K562 (cell line): ENCODE results near the gene SETDB1. TPM values are rescaled to one million over a fixed set of nuclear protein-coding genes. Genes with fewer than 3 reads are reported as not detected.
A peak's percentile ranks its signal among the peaks of the same experiment; 100 is the strongest.

Source experiments
- MLLT1 ChIP-seq, 2 experiments: fragments of 450-650 bp; IDR thresholded peaks; 2 replicates each; pipeline ENCODE4 v1.6.1; 2016
- PCBP2 ChIP-seq: fragments of 200-400 bp; formaldehyde crosslinking; IDR thresholded peaks from 2 replicates; pipeline ENCODE4 v1.6.1; 2018; ENCODE audit warnings: low read length, low read depth, mild to moderate bottlenecking, moderate library complexity; ENCODE audit not compliant: poor library complexity, severe bottlenecking
- ZNF639 ChIP-seq, 2 experiments: fragments of 200-800 bp in 1 of 2; sonication (Bioruptor generic) in 1 of 2; sonication (generic) in 1 of 2; formaldehyde crosslinking in 1 of 2; IDR thresholded peaks in 1 of 2; conservative IDR thresholded peaks in 1 of 2; 2 replicates each; pipeline versions ENCODE4 v1.5.0 to v1.6.1; 2016 to 2020; ENCODE audit warnings: missing compliant biosample characterization in 1 of 2, missing genetic modification characterization in 1 of 2, missing genetic modification reagents in 1 of 2
- polyA plus RNA-seq, 8 experiments: library from polyadenylated mRNA; depleted of rRNA in 4 of 8; stranded (reverse) in 5 of 8; unstranded in 3 of 8; fragments of >200 nt; fragmentation: Nextera tagmentation in 2 of 8; fragmentation: Illumina TruSeq in 1 of 8; extraction: Ambion mirVana in 2 of 8; extraction: Trizol in 1 of 8; gene quantifications; 2 replicates each; pipeline versions ENCODE4 v1.2.1 to v1.2.3, GENCODE V29; 2011 to 2014; ENCODE audit warnings: inconsistent platforms in 1 of 8, missing spikeins in 1 of 8
- total RNA-seq, 7 experiments: library from RNA; depleted of rRNA in 6 of 7; stranded (reverse); fragments of >200 nt in 6 of 7; fragmentation: Illumina TruSeq in 2 of 7; extraction: Trizol in 2 of 7; gene quantifications; 2 replicates each; pipeline versions ENCODE4 v1.2.1 to v1.2.3, GENCODE V29; 2011 to 2021; ENCODE audit warnings: low replicate concordance in 1 of 7
- TF ChIP-seq, protein P1 (sequence below): fragments of 450-650 bp; IDR thresholded peaks from 2 replicates; pipeline ENCODE4 v1.6.1; 2016; ENCODE audit warnings: mild to moderate bottlenecking, moderate library complexity
- TF ChIP-seq, protein P2 (sequence below): fragments of 200-800 bp; sonication (Bioruptor generic); IDR thresholded peaks from 2 replicates; pipeline ENCODE4 v1.6.1; 2016; ENCODE audit warnings: missing genetic modification characterization, missing compliant biosample characterization

Gene SETDB1
- total and polyA plus RNA-seq, 9 of the 15 experiments (the other 6 are each of a cell fraction or from before 2014, with no cell fraction given), result 21.5 to 64.4 (median 42.0) TPM

DNA sequence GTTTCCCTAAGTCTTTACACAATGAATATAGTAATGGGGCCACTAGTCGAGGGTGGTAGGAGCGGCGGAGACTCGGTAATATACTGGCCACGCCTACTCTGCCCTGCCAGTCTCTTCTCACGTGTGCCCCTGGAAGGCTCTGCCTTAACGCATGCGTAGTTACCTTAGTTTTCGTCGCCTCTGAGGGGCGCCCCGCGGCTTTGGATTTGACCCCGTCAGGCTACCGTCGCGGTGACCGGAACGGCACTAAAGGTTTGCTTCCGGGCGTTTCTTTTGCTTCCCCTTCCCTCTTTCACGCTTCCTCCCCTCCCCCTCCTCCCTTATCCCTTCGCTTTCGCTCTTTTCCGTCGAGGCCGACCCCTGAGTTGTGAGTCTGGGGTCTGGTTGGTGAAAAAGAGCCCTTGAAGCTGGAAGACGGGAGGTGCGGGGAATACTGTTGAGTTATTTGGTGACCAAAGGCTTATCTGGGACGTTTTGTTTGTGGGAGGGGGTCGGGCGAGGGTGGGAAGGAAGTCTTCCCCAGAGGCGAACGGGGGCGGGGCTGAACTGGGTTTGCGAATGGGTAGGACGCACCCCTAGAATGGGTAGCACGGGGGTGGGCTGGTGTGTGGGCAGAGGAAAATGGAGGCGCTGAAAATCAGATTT is at the start of gene SETDB1 (continued):
- TF ChIP-seq, protein P1, sequence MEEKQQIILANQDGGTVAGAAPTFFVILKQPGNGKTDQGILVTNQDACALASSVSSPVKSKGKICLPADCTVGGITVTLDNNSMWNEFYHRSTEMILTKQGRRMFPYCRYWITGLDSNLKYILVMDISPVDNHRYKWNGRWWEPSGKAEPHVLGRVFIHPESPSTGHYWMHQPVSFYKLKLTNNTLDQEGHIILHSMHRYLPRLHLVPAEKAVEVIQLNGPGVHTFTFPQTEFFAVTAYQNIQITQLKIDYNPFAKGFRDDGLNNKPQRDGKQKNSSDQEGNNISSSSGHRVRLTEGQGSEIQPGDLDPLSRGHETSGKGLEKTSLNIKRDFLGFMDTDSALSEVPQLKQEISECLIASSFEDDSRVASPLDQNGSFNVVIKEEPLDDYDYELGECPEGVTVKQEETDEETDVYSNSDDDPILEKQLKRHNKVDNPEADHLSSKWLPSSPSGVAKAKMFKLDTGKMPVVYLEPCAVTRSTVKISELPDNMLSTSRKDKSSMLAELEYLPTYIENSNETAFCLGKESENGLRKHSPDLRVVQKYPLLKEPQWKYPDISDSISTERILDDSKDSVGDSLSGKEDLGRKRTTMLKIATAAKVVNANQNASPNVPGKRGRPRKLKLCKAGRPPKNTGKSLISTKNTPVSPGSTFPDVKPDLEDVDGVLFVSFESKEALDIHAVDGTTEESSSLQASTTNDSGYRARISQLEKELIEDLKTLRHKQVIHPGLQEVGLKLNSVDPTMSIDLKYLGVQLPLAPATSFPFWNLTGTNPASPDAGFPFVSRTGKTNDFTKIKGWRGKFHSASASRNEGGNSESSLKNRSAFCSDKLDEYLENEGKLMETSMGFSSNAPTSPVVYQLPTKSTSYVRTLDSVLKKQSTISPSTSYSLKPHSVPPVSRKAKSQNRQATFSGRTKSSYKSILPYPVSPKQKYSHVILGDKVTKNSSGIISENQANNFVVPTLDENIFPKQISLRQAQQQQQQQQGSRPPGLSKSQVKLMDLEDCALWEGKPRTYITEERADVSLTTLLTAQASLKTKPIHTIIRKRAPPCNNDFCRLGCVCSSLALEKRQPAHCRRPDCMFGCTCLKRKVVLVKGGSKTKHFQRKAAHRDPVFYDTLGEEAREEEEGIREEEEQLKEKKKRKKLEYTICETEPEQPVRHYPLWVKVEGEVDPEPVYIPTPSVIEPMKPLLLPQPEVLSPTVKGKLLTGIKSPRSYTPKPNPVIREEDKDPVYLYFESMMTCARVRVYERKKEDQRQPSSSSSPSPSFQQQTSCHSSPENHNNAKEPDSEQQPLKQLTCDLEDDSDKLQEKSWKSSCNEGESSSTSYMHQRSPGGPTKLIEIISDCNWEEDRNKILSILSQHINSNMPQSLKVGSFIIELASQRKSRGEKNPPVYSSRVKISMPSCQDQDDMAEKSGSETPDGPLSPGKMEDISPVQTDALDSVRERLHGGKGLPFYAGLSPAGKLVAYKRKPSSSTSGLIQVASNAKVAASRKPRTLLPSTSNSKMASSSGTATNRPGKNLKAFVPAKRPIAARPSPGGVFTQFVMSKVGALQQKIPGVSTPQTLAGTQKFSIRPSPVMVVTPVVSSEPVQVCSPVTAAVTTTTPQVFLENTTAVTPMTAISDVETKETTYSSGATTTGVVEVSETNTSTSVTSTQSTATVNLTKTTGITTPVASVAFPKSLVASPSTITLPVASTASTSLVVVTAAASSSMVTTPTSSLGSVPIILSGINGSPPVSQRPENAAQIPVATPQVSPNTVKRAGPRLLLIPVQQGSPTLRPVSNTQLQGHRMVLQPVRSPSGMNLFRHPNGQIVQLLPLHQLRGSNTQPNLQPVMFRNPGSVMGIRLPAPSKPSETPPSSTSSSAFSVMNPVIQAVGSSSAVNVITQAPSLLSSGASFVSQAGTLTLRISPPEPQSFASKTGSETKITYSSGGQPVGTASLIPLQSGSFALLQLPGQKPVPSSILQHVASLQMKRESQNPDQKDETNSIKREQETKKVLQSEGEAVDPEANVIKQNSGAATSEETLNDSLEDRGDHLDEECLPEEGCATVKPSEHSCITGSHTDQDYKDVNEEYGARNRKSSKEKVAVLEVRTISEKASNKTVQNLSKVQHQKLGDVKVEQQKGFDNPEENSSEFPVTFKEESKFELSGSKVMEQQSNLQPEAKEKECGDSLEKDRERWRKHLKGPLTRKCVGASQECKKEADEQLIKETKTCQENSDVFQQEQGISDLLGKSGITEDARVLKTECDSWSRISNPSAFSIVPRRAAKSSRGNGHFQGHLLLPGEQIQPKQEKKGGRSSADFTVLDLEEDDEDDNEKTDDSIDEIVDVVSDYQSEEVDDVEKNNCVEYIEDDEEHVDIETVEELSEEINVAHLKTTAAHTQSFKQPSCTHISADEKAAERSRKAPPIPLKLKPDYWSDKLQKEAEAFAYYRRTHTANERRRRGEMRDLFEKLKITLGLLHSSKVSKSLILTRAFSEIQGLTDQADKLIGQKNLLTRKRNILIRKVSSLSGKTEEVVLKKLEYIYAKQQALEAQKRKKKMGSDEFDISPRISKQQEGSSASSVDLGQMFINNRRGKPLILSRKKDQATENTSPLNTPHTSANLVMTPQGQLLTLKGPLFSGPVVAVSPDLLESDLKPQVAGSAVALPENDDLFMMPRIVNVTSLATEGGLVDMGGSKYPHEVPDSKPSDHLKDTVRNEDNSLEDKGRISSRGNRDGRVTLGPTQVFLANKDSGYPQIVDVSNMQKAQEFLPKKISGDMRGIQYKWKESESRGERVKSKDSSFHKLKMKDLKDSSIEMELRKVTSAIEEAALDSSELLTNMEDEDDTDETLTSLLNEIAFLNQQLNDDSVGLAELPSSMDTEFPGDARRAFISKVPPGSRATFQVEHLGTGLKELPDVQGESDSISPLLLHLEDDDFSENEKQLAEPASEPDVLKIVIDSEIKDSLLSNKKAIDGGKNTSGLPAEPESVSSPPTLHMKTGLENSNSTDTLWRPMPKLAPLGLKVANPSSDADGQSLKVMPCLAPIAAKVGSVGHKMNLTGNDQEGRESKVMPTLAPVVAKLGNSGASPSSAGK, result peak; percentile 55; the same call in 1 of the 2 replicates
- TF ChIP-seq MLLT1 (IDR thresholded peaks at IDR 0.05) (0 out of 4 replicates have a peak, but pooled peaks of 1 of the 2 experiments have one; percentile 30), ZNF639 (CRISPR knock-in tag; conservative IDR thresholded peaks at IDR 0.05 in 1 of 2, IDR thresholded peaks at IDR 0.05 in 1 of 2) (peak in 1 of 2 experiments; percentile 91; a peak in 2 of 4 replicates), PCBP2 (no peak)
- TF ChIP-seq, protein P2, sequence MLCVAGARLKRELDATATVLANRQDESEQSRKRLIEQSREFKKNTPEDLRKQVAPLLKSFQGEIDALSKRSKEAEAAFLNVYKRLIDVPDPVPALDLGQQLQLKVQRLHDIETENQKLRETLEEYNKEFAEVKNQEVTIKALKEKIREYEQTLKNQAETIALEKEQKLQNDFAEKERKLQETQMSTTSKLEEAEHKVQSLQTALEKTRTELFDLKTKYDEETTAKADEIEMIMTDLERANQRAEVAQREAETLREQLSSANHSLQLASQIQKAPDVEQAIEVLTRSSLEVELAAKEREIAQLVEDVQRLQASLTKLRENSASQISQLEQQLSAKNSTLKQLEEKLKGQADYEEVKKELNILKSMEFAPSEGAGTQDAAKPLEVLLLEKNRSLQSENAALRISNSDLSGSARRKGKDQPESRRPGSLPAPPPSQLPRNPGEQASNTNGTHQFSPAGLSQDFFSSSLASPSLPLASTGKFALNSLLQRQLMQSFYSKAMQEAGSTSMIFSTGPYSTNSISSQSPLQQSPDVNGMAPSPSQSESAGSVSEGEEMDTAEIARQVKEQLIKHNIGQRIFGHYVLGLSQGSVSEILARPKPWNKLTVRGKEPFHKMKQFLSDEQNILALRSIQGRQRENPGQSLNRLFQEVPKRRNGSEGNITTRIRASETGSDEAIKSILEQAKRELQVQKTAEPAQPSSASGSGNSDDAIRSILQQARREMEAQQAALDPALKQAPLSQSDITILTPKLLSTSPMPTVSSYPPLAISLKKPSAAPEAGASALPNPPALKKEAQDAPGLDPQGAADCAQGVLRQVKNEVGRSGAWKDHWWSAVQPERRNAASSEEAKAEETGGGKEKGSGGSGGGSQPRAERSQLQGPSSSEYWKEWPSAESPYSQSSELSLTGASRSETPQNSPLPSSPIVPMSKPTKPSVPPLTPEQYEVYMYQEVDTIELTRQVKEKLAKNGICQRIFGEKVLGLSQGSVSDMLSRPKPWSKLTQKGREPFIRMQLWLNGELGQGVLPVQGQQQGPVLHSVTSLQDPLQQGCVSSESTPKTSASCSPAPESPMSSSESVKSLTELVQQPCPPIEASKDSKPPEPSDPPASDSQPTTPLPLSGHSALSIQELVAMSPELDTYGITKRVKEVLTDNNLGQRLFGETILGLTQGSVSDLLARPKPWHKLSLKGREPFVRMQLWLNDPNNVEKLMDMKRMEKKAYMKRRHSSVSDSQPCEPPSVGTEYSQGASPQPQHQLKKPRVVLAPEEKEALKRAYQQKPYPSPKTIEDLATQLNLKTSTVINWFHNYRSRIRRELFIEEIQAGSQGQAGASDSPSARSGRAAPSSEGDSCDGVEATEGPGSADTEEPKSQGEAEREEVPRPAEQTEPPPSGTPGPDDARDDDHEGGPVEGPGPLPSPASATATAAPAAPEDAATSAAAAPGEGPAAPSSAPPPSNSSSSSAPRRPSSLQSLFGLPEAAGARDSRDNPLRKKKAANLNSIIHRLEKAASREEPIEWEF (CRISPR knock-in tag), result no peak
